HuH-7 (cell line): ENCODE measurements around the gene ICE2.

Experiments used
- DNase-seq: peaks from one replicate; pipeline ENCODE4 v3.0.0; 2011; ENCODE audit warnings: low spot score

Gene ICE2

GRCh38 chr15:60478566-60479360 is at the start of gene ICE2:
Gene ICE2, minus strand, starts transcription at chr15:60479142. Its CDS starts 1,165 bp downstream, at chr15:60477977.
- DNase-seq, result peak; percentile 70

- no peak for DNase-seq
These were observed 49.6 kb upstream of the ICE2 start for GRCh38 chr15:60528530-60528929.

GRCh38 chr15:60527456-60527855 is 48.5 kb upstream of the ICE2 start:
- DNase-seq, result no peak

GRCh38 chr15:60526127-60526616 is 47.2 kb upstream of the ICE2 start:
- DNase-seq, result no peak

GRCh38 chr15:60525341-60526039 is 46.5 kb upstream of the ICE2 start:
- no peak for DNase-seq

- DNase-seq, result no peak
These were observed 44.1 kb upstream of the ICE2 start for GRCh38 chr15:60523056-60523455.

GRCh38 chr15:60520825-60521368 is 42.0 kb upstream of the ICE2 start:
- peak; percentile 34 for DNase-seq

GRCh38 chr15:60520013-60520824 is 41.3 kb upstream of the ICE2 start:
- DNase-seq, result no peak

GRCh38 chr15:60519218-60519617 is 40.3 kb upstream of the ICE2 start:
- DNase-seq, result no peak

GRCh38 chr15:60518511-60518910 is 39.6 kb upstream of the ICE2 start:
- DNase-seq, result no peak

- no peak for DNase-seq
These were observed 35.4 kb upstream of the ICE2 start for GRCh38 chr15:60514261-60514881.

- no peak for DNase-seq
These were observed 34.7 kb upstream of the ICE2 start for GRCh38 chr15:60513676-60514075.

- no peak for DNase-seq
These were observed 34.0 kb upstream of the ICE2 start for GRCh38 chr15:60512937-60513336.

- no peak for DNase-seq
These were observed 32.5 kb upstream of the ICE2 start for GRCh38 chr15:60511351-60512031.

GRCh38 chr15:60510006-60510405 is 31.1 kb upstream of the ICE2 start:
- DNase-seq, result no peak

GRCh38 chr15:60509470-60509869 is 30.5 kb upstream of the ICE2 start:
- DNase-seq, result no peak

- no peak for DNase-seq
These were observed 29.5 kb upstream of the ICE2 start for GRCh38 chr15:60508442-60508841.

- DNase-seq, result peak; percentile 44
These were observed 28.9 kb upstream of the ICE2 start for GRCh38 chr15:60507596-60508424.

- no peak for DNase-seq
These were observed 17.9 kb upstream of the ICE2 start for GRCh38 chr15:60496853-60497252.

GRCh38 chr15:60494108-60494507 is 15.2 kb upstream of the ICE2 start:
- DNase-seq, result no peak
